Measurements from ENCODE around the gene TTC31.

The TTC31 gene

GRCh38 chr2:74527741-74528140, 44.9 kb downstream of the TTC31 start:
- no peak for DNase-seq

- DNase-seq: no peak
These were observed 45.9 kb downstream of the TTC31 start for GRCh38 chr2:74528600-74529356.

GRCh38 chr2:74529357-74530238, 46.7 kb downstream of the TTC31 start, which contains the start of the genes AUP1 and HTRA2:
Gene AUP1 (minus strand): TSS chr2:74529706. CDS start chr2:74529629, 77 bp downstream.
Gene HTRA2 (plus strand): TSS chr2:74529933. CDS start chr2:74530007, 74 bp downstream.
- peak; percentile 98 for DNase-seq

- DNase-seq: no peak
These were observed 47.6 kb downstream of the TTC31 start for GRCh38 chr2:74530239-74531187.

GRCh38 chr2:74531666-74532065, 48.8 kb downstream of the TTC31 start:
- no peak for DNase-seq

- DNase-seq: no peak
These were observed 49.3 kb downstream of the TTC31 start for GRCh38 chr2:74532222-74532621.

GRCh38 chr2:74533464-74533863, 50.6 kb downstream of the TTC31 start:
- no peak for DNase-seq

GRCh38 chr2:74534411-74534810, 51.5 kb downstream of the TTC31 start:
- DNase-seq: no peak

- DNase-seq: no peak
These were observed 52.6 kb downstream of the TTC31 start for GRCh38 chr2:74535440-74535965.

GRCh38 chr2:74536166-74536950, 53.5 kb downstream of the TTC31 start:
- no peak for DNase-seq

GRCh38 chr2:74537140-74537539, 54.3 kb downstream of the TTC31 start:
- DNase-seq: no peak

GRCh38 chr2:74538881-74539339, 56.0 kb downstream of the TTC31 start:
- DNase-seq: no peak

- no peak for DNase-seq
These were observed 57.4 kb downstream of the TTC31 start for GRCh38 chr2:74540291-74540690.

- DNase-seq: no peak
These were observed 60.1 kb downstream of the TTC31 start for GRCh38 chr2:74542978-74543377.
